ENCODE results near the gene RCOR3. TPM values are rescaled to one million over a fixed set of nuclear protein-coding genes. Genes with fewer than 3 reads are reported as not detected.
"Not testable (repeated sequence)": the region's sequence is repeated elsewhere in the genome, so short reads cannot be mapped to it uniquely, and the experiment has no call there.

RCOR3 gene
- total RNA-seq, 1 experiment from 2014 or later = 10.3 TPM

DNA sequence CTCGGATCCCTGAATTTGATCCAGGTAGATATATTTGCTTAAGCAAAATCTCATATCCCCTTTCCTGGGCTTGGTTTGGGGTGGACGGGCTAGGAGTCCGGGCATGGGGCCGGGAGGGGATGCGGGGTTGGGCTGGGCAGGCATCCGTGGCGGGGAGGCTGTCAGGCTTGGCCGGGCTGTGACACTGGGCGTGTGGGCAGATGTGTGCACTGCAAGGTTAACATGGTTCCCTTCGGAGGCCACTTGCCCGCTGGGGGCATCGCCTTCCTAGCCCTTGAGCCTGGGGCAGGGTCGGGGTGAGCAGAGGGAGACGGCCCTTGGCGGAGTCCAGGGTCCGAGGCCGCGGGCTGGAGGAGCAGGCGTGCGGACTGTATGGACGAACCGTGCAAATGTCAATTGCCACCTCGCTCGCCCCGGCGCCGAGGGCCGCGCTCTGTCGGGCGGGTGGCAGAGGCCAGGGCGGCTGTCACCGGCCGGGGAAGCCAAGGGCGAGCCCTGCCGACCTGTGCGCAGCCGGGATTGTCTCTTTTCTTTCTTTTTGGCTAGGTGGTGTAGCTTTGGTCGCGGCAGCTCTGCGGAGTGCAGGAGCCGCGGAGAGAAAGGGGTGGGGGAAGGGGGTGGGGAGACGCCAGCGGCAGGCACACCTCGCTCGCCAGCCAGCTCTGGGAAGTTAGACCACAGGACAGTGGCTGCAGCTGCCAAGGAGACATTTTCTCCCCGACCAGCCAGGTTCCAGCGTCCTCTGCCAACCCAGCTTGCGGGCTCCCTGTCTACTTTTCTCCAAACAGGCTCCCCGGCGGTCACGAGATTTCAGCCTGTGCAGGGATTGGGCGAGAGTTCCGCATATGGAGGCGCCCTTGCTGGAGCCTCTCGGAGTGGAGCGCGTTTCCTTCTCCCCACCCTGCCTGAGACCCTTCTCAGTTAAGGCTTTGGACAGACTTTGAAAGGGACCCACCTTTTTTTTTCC is 1.3 kb downstream of the RCOR3 start:
- peak; percentile 71 for DNase-seq (ENCODE audit: low spot score)

GRCh38 chr1:211261229-211261628 is 2.1 kb downstream of the RCOR3 start:
- DNase-seq (ENCODE audit: low spot score) = no peak

GRCh38 chr1:211263022-211263421 is 3.9 kb downstream of the RCOR3 start:
- DNase-seq (ENCODE audit: low spot score) = not testable (repeated sequence)

GRCh38 chr1:211267204-211267857 is 8.2 kb downstream of the RCOR3 start:
- DNase-seq (ENCODE audit: low spot score) = no peak

DNA sequence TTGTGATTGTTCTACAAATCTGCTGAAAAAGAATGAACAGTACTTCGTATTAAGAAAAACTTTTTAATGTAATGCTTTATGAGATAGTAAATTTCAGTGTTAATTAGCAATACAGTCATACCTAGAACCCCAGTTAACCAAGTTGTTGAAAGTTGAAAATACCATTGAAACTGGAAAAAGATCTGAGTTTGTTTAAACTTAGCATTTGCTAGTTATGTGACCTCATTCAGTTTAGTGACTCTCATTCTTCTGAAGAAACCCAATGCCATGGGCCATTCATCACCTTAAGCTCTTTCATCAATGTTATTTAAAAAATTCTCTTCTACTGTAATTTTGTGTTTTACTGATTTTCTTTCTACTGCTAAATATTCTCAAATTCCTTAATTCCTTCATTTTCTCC is 20.2 kb downstream of the RCOR3 start:
- no peak for DNase-seq (ENCODE audit: low spot score)

- no peak for DNase-seq (ENCODE audit: low spot score)
Measured at GRCh38 chr1:211280910-211281309, 21.7 kb downstream of the RCOR3 start.

DNA sequence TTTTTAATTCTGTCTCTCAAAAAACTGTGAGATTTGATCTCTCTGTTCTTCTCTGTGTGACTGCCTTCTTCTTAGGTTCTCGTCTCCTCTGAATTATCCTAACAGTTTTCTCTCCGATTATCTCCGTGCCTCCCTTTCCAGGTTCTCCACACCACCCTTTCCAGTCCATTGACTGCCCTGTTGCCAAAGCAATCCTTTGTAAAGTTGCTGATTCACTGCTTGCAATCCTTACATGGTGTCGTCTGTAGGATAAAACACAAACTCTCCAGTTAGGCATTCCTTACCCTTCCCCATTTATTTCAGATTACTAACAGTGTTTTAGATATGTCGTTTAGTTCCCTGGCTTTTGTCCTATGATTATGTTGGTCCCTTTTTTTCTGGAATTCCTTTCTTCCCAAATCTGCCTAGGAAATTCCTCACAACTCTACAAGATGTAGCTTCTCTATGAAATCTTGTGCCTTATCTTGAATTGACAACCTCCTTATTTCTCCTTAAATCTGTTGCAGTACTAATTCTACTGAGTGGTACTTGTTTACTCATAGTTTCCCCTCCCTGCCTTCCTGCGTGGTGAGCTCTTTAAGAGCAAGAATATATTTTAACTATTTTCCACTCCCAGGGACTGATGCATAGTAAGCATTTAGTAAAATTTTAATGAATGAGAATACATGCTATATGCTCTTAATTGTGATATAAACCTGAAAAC is 22.3 kb downstream of the RCOR3 start:
- DNase-seq (ENCODE audit: low spot score) = no peak

DNA sequence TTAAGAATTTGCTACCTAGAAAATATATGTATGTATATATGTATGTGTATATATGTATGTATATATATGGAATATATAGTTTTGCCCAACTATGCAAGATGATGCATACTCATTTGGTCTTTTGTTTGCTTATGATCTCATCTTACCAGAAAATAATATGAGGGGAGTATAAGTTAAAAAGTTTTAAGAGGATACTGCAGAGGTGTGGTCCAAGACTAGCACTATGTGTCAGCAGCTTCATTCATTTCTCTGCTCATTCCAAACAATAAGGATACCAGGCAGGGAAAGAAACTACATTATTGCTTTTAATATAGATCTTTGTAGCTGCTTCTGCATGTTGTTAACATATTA is 22.8 kb downstream of the RCOR3 start:
- no peak for DNase-seq (ENCODE audit: low spot score)

- DNase-seq (ENCODE audit: low spot score) = no peak
Measured at GRCh38 chr1:211285196-211285595, 26.0 kb downstream of the RCOR3 start.

DNA sequence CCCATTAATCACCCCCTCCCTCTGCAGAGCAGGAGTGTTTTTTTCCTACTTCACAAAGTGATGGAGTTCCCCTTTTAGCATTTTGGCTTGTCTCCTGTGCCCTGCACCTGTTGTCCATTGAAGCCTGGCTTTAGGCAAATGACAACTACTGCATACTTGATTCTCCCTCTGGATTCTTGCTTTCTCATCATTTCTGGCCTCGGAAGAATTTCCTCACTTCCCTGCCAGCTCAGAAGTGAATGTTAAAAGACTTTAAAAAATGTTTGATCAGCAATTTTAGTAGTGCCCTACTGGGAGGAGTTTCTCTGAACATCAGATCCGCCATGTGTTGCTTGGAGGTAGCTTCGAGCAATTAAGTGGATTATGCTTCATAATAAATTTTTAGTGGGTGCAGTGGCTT is 28.1 kb downstream of the RCOR3 start:
- DNase-seq (ENCODE audit: low spot score) = no peak

- DNase-seq (ENCODE audit: low spot score) = no peak
Measured at GRCh38 chr1:211292411-211292810, 33.2 kb downstream of the RCOR3 start.

DNA sequence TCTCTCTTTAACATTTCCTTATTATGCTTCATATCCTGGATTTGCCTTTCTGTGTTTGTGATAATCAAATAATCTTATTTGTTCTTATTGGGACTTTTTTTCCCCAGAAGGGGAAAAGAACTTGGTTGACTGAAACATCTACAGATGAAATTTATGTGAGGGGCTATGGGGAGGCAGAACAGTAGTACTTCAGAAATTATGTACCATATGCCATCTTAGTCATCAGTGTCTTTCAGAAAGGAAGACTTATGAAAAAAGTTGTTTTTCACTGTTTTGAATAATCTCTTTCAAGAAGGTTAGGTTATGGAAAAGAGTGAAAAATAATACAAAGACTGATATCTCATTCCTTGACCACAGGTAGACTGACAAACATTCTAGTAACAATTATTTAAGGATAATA is 37.2 kb downstream of the RCOR3 start:
- DNase-seq (ENCODE audit: low spot score) = no peak

- no peak for DNase-seq (ENCODE audit: low spot score)
Measured at GRCh38 chr1:211305044-211305443, 45.9 kb downstream of the RCOR3 start.

GRCh38 chr1:211309617-211310016 is 50.5 kb downstream of the RCOR3 start:
- no peak for DNase-seq (ENCODE audit: low spot score)

GRCh38 chr1:211313392-211313791 is 54.2 kb downstream of the RCOR3 start:
- DNase-seq (ENCODE audit: low spot score) = no peak

- DNase-seq (ENCODE audit: low spot score) = no peak
Measured at GRCh38 chr1:211318576-211319280, 59.6 kb downstream of the RCOR3 start.

DNA sequence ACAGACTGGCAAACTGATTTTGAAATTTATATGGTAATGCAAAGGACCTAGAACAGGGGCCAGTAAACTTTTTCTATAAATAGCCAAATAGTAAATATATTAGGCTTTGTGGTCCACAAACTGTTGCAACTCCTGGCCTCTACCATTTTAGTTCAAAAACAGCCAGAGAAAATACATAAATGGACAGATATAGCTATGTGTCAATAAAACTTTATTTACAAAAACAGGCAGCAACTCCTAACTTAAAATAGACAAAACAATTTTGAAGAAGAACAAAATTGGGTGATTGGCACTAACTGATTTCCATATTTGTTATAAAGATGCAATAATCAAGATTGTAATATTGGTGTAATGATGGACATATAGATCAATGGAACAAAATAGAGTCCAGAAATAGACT is 60.7 kb downstream of the RCOR3 start:
- no peak for DNase-seq (ENCODE audit: low spot score)

DNA sequence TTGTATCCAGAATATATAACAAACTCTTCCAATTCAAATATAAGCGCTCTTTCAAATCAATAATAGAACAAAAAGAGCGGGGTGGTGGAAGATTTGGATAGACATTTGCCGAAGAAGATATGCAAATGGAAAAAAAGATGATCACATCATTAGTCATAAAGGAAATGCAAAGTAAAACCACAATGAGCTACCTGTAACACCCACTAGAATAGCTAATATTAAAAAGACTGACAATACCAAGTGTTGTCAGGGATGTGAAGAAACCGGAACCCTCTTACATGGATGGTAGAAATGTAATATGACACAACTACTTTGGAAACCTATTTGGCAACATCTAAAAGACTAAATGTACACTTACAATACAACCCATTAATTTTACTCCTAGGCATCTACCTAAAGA is 61.8 kb downstream of the RCOR3 start:
- no peak for DNase-seq (ENCODE audit: low spot score)

- not testable (repeated sequence) for DNase-seq (ENCODE audit: low spot score)
Measured at GRCh38 chr1:211321646-211322045, 62.5 kb downstream of the RCOR3 start.

- peak; percentile 84 for DNase-seq (ENCODE audit: low spot score)
Measured at GRCh38 chr1:211323156-211324063, 64.2 kb downstream of the RCOR3 start.
